ENCODE results near the gene FAF1. TPM values are rescaled to one million over a fixed set of nuclear protein-coding genes. Genes with fewer than 3 reads are reported as not detected.

Gene FAF1
- total and polyA plus RNA-seq, 9 of the 15 experiments (the other 6 are each of a cell fraction or from before 2014, with no cell fraction given): 48.7 to 225 (median 118) TPM

DNA sequence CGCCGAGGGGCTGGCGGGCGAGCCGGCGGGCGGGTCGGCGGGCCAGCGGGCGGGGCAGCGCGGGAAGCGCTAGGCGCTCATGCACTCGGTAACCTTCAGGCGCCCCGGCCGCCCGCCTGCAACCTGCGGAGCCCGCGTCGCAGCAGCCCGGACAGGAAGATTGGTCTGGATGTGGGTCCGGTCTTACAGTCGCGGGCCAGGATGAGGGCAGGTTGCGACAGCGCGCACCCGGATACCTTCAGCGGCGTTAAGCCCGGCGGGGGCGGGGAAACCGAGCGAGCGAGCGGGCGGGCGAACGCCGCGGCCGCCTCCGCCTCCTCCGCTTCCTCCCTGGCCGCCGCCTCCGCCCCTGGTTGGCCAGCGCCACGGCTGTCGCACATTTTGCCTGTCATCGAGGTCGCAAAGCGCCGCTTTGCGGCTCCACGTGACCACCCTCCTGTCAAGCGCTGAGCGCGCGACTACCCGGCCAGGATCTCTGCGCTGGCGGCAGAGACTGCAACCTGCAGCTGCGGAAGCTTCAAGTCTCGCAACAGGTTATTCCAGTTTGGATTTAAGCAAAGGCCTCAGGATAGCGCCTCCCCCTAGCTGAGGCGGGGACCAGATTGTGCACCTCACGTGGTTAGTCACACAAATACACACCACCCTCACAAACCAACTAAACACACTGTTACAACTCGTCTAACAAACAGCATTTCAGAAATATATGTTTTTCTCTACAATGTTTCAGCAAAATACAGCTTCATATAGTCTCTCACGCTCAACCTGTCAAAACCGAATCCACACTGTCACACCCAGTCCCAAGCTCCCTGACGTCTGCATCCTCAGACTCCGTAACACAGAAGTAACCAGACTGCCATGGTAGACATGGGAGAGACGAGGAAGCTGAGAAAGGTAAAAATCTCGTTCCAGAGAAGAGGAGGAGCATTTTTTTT is at the start of gene FAF1 (continued):
- TF ChIP-seq, protein P1, sequence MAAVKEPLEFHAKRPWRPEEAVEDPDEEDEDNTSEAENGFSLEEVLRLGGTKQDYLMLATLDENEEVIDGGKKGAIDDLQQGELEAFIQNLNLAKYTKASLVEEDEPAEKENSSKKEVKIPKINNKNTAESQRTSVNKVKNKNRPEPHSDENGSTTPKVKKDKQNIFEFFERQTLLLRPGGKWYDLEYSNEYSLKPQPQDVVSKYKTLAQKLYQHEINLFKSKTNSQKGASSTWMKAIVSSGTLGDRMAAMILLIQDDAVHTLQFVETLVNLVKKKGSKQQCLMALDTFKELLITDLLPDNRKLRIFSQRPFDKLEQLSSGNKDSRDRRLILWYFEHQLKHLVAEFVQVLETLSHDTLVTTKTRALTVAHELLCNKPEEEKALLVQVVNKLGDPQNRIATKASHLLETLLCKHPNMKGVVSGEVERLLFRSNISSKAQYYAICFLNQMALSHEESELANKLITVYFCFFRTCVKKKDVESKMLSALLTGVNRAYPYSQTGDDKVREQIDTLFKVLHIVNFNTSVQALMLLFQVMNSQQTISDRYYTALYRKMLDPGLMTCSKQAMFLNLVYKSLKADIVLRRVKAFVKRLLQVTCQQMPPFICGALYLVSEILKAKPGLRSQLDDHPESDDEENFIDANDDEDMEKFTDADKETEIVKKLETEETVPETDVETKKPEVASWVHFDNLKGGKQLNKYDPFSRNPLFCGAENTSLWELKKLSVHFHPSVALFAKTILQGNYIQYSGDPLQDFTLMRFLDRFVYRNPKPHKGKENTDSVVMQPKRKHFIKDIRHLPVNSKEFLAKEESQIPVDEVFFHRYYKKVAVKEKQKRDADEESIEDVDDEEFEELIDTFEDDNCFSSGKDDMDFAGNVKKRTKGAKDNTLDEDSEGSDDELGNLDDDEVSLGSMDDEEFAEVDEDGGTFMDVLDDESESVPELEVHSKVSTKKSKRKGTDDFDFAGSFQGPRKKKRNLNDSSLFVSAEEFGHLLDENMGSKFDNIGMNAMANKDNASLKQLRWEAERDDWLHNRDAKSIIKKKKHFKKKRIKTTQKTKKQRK (IDR thresholded peaks at IDR 0.05; ENCODE audit: borderline replicate concordance, low read depth, low read length): 0 out of 2 replicates have a peak, but pooled peaks have one; percentile 26
- peak; percentile 80 for TF ChIP-seq ELF1 (tag; IDR thresholded peaks at IDR 0.05)
- TF ChIP-seq, protein P2, sequence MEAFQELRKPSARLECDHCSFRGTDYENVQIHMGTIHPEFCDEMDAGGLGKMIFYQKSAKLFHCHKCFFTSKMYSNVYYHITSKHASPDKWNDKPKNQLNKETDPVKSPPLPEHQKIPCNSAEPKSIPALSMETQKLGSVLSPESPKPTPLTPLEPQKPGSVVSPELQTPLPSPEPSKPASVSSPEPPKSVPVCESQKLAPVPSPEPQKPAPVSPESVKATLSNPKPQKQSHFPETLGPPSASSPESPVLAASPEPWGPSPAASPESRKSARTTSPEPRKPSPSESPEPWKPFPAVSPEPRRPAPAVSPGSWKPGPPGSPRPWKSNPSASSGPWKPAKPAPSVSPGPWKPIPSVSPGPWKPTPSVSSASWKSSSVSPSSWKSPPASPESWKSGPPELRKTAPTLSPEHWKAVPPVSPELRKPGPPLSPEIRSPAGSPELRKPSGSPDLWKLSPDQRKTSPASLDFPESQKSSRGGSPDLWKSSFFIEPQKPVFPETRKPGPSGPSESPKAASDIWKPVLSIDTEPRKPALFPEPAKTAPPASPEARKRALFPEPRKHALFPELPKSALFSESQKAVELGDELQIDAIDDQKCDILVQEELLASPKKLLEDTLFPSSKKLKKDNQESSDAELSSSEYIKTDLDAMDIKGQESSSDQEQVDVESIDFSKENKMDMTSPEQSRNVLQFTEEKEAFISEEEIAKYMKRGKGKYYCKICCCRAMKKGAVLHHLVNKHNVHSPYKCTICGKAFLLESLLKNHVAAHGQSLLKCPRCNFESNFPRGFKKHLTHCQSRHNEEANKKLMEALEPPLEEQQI (IDR thresholded peaks at IDR 0.05): no peak; the same call in 1 of the 2 replicates
- TF ChIP-seq ETV6 (IDR thresholded peaks at IDR 0.05; ENCODE audit: borderline replicate concordance in 1 of 2, low read depth in 2 of 2, low read length in 1 of 2): 0 out of 4 replicates have a peak, but pooled peaks of 1 of the 2 experiments have one; percentile 28
- TF ChIP-seq ETV6 (CRISPR knock-in tag; IDR thresholded peaks at IDR 0.05; ENCODE audit: borderline replicate concordance): no peak
- no peak for TF ChIP-seq NFE2L1 (tag; IDR thresholded peaks at IDR 0.05; ENCODE audit: borderline replicate concordance, low read depth)
- TF ChIP-seq HSF4 (CRISPR knock-in tag; IDR thresholded peaks at IDR 0.05; ENCODE audit: borderline replicate concordance): no peak
- TF ChIP-seq EGR1 (conservative IDR thresholded peaks at IDR 0.05): peak; percentile 100
- TF ChIP-seq ZBTB40 (IDR thresholded peaks at IDR 0.05): peak; percentile 47
- TF ChIP-seq ZBTB40 (CRISPR knock-in tag; IDR thresholded peaks at IDR 0.05): no peak
- no peak for TF ChIP-seq HDAC8 (tag; IDR thresholded peaks at IDR 0.05)

Data from K562 (cell line).